Measurements from ENCODE around the gene KNSTRN. TPM values are rescaled to one million over a fixed set of nuclear protein-coding genes. Genes with fewer than 3 reads are reported as not detected.

The KNSTRN gene
- total RNA-seq, 1 experiment from 2014 or later, result 85.2 TPM

DNA sequence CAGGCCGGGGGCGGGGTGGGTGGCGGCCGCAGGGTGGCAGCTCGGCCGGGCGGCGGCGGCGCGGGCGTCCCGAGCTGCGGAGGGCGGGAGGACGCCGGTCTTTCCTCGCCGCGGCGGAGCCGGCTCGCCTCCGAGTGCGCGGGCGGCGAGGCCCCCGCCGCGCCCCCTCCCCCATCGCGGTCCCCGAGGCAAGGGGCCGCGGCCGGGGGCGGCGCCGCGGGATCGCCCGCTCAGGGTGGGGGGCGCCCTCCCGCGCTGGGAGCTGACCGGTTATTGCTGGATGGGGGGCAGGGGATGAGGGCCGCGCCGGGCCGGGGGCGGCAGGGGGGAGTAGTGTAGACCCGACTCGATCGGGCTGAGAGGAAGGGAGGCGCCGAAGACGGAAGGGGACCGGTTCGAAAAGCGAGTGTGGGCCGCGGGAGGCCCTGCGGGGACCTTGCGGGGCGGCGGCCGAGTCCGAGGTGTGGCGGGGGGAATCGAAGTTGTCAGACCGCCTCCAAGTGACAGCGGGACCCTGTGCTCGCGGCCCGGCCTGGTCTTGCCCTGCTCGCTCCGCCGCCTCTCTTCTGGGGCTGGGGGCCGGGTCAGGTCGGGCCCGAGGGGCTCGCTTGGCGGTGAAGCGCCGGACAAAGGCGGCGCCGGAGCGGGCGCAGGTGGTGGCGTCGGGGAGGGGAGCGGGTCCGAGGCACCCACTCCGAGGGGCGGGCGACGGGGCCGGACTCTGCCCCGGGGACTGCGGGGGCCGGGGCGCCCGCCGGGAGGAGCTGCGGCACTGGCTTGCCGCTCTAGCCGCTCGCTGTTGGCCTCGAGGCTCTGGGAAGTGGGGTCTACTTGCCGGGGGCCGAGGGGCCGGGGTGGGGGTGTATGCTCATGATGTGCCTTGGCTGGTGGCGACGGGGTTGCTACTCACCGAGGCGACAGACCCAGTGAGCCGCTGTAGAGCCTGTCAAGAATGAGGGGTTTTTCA, 59.3 kb downstream of the KNSTRN start:
- intact Hi-C loops (cut with micrococcal nuclease; ENCODE audit: unreplicated experiment), result loop anchor here (2.0 to 5.0 kb wide), 2 partner anchors 29 to 65 kb away; partner anchors contain the start of gene CHST14
- Histone ChIP-seq H3K4me3 (peak overlapping the region; percentile 64), H3K9me2 (ENCODE audit: insufficient read depth) (no peaks in the 10 kb centered on the region), H3K27me3 (ENCODE audit: insufficient read depth, low read depth) (no peaks in the 10 kb centered on the region), H3K79me2 (ENCODE audit: low read depth) (peaks cover 44% of the 10 kb centered on the region), H3F3A (ENCODE audit: insufficient read depth, low read depth) (peaks cover 6% of the 10 kb centered on the region; the same call in 1 of the 2 replicates), H3K27ac (no peak overlapping the region), H2AFZ (no peak overlapping the region), H3K36me3 (ENCODE audit: low read depth) (no peaks in the 10 kb centered on the region), H3K9me3 (ENCODE audit: insufficient read depth, low read depth) (no peaks in the 10 kb centered on the region), H3K4me1 (replicated peaks; ENCODE audit: insufficient read depth) (peaks cover 9% of the 10 kb centered on the region; the same call in 1 of the 2 replicates), H3K4me2 (peak overlapping the region; percentile 81), H4K20me1 (ENCODE audit: insufficient read depth) (peaks cover 6% of the 10 kb centered on the region)
- TF ChIP-seq EZH2 (IDR thresholded peaks at IDR 0.05; ENCODE audit: low read depth) (no peak), CTCF (conservative IDR thresholded peaks at IDR 0.05) (no peak)
- ChIA-PET CTCF (interaction anchor here (0.5 to 0.7 kb wide), 5 partner anchors 12 to 247 kb away, joined by 3 to 12 read pairs (median 3); no protein-coding TSS in a partner anchor), POLR2A (ENCODE audit: unreplicated experiment) (interaction anchor here (0.6 kb wide), 1 partner anchor 20 kb away, joined by 3 read pairs; no protein-coding TSS in a partner anchor)
- no peak for DNase-seq
- no TSS peak for BruUV-seq (replicated peaks)

DNA sequence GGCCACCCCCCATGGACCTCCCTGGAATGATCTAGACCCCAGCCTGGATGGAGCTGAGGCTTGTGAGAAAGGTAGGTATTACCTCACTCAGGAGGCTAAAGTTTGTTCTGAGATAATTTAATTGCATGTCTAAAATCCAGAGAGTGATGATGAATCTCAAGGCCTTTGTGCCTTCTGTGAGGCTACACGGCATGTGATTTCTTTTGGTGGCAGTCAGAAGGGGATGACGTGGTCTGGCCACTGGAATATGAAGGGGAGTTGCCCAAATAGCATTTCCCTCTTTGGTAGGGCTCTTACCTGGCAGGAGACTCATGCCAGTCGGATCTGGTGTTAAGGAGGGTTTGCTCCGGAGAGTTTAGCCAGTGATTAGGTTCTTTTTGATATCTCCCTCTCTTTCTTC, 60.7 kb downstream of the KNSTRN start:
- peaks cover 9% of the 10 kb centered on the region; the same call in 1 of the 2 replicates for H3K4me1 ChIP-seq (replicated peaks; ENCODE audit: insufficient read depth)
- no peak overlapping the region for H3K27ac ChIP-seq
- no peak overlapping the region for H3K4me3 ChIP-seq
- no peak overlapping the region for H2AFZ ChIP-seq
- H3K79me2 ChIP-seq (ENCODE audit: low read depth), result peaks cover 53% of the 10 kb centered on the region
- H3K4me2 ChIP-seq, result peak overlapping the region; percentile 81; the same call in 1 of the 2 replicates
- H3K9me3 ChIP-seq (ENCODE audit: insufficient read depth, low read depth), result no peaks in the 10 kb centered on the region
- POLR2A ChIA-PET (ENCODE audit: unreplicated experiment), result interaction anchor here (0.5 to 0.6 kb wide), 2 partner anchors 34 to 204 kb away, joined by 6 read pairs; no protein-coding TSS in a partner anchor
- no peak for DNase-seq
- CTCF ChIA-PET, result interaction anchor here (0.6 kb wide), 1 partner anchor 129 kb away, joined by 6 read pairs; no protein-coding TSS in a partner anchor
- TF ChIP-seq CTCF (conservative IDR thresholded peaks at IDR 0.05) (no peak), EZH2 (IDR thresholded peaks at IDR 0.05; ENCODE audit: low read depth) (no peak)
- H3F3A ChIP-seq (ENCODE audit: insufficient read depth, low read depth), result peaks cover 6% of the 10 kb centered on the region; the same call in 1 of the 2 replicates
- peaks cover 6% of the 10 kb centered on the region for H4K20me1 ChIP-seq (ENCODE audit: insufficient read depth)
- H3K9me2 ChIP-seq (ENCODE audit: insufficient read depth), result no peaks in the 10 kb centered on the region
- BruUV-seq (replicated peaks), result no TSS peak
- no peaks in the 10 kb centered on the region for H3K36me3 ChIP-seq (ENCODE audit: low read depth)
- intact Hi-C loops (cut with micrococcal nuclease; ENCODE audit: unreplicated experiment), result loop anchor here (5.0 kb wide), 1 partner anchor 64 kb away; no protein-coding TSS in a partner anchor
- H3K27me3 ChIP-seq (ENCODE audit: insufficient read depth, low read depth), result no peaks in the 10 kb centered on the region

GRCh38 chr15:40443846-40444245, 61.3 kb downstream of the KNSTRN start:
- no peak overlapping the region for H3K4me2 ChIP-seq
- peaks cover 6% of the 10 kb centered on the region; the same call in 1 of the 2 replicates for H3F3A ChIP-seq (ENCODE audit: insufficient read depth, low read depth)
- H3K27ac ChIP-seq, result no peak overlapping the region
- H3K9me2 ChIP-seq (ENCODE audit: insufficient read depth), result no peaks in the 10 kb centered on the region
- intact Hi-C loops (cut with micrococcal nuclease; ENCODE audit: unreplicated experiment), result loop anchor here (5.0 kb wide), 1 partner anchor 63 kb away; no protein-coding TSS in a partner anchor
- H3K36me3 ChIP-seq (ENCODE audit: low read depth), result no peaks in the 10 kb centered on the region
- DNase-seq, result no peak
- no peak overlapping the region for H3K4me3 ChIP-seq
- no peak overlapping the region for H2AFZ ChIP-seq
- H4K20me1 ChIP-seq (ENCODE audit: insufficient read depth), result peaks cover 6% of the 10 kb centered on the region
- H3K9me3 ChIP-seq (ENCODE audit: insufficient read depth, low read depth), result no peaks in the 10 kb centered on the region
- TF ChIP-seq CTCF (conservative IDR thresholded peaks at IDR 0.05) (no peak), EZH2 (IDR thresholded peaks at IDR 0.05; ENCODE audit: low read depth) (no peak)
- no peaks in the 10 kb centered on the region for H3K27me3 ChIP-seq (ENCODE audit: insufficient read depth, low read depth)
- peaks cover 57% of the 10 kb centered on the region for H3K79me2 ChIP-seq (ENCODE audit: low read depth)
- H3K4me1 ChIP-seq (replicated peaks; ENCODE audit: insufficient read depth), result peaks cover 5% of the 10 kb centered on the region; the same call in 1 of the 2 replicates
- no TSS peak for BruUV-seq (replicated peaks)
- ChIA-PET CTCF (no interaction called here), POLR2A (ENCODE audit: unreplicated experiment) (interaction anchor here (0.6 kb wide), 1 partner anchor 204 kb away, joined by 6 read pairs; no protein-coding TSS in a partner anchor)
